ENCODE results near the gene BCKDHA. TPM values are rescaled to one million over a fixed set of nuclear protein-coding genes. Genes with fewer than 3 reads are reported as not detected.

BCKDHA gene
- total and polyA plus RNA-seq, 2 donors (not counting 3 experiments of a cell fraction or from before 2014, with no cell fraction given) = 16.5 to 50.4 TPM

DNA sequence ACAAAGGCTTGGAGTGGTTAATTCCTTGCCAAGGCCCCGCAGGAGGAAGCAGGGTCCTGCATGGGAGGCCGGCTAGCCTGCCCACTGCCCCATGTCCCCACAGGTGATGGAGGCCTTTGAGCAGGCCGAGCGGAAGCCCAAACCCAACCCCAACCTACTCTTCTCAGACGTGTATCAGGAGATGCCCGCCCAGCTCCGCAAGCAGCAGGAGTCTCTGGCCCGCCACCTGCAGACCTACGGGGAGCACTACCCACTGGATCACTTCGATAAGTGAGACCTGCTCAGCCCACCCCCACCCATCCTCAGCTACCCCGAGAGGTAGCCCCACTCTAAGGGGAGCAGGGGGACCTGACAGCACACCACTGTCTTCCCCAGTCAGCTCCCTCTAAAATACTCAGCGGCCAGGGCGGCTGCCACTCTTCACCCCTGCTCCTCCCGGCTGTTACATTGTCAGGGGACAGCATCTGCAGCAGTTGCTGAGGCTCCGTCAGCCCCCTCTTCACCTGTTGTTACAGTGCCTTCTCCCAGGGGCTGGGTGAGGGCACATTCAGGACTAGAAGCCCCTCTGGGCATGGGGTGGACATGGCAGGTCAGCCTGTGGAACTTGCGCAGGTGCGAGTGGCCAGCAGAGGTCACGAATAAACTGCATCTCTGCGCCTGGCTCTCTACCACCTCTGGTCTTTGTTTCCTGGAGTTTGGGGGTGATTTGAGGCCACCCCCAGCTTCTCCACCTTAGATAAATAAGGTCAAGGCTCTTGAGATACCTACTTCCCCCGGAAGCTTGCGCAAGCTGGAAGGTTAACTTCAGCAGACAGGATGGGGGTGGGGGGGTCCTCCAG, 26.9 kb downstream of the BCKDHA start:
- ChIA-PET CTCF (interaction anchor here (1.2 kb wide), 1 partner anchor 17 kb away, joined by 3 read pairs; no protein-coding TSS in a partner anchor), POLR2A (no interaction called here)
- dilution Hi-C loops (cut with MboI; ENCODE audit: extremely low pct_ligation_motif_present, low sequenced_read_pairs) (no loop called here), intact Hi-C loops (cut with micrococcal nuclease) (no loop called here)
- Histone ChIP-seq H2AFZ (ENCODE audit: low read depth, low read length) (no peak overlapping the region), H3K4me2 (ENCODE audit: insufficient read depth, low read length) (no peak overlapping the region), H3K27me3 (ENCODE audit: control insufficient read depth in 2 of 2, insufficient read depth in 2 of 2, low read length in 2 of 2) (no peaks in the 10 kb centered on the region), H3K9ac (replicated peaks; ENCODE audit: extremely low read depth, insufficient read depth, low read length) (no peak overlapping the region), H3K9me1 (replicated peaks; ENCODE audit: control insufficient read depth, extremely low read depth, insufficient read depth, low read length) (no peaks in the 10 kb centered on the region), H3K27ac (ENCODE audit: insufficient read depth, low read depth, low read length) (no peak overlapping the region), H3K79me2 (ENCODE audit: control insufficient read depth, insufficient read depth, low read length) (peaks cover 5% of the 10 kb centered on the region), H3K4me3 (replicated peaks in 1 of 3; ENCODE audit: insufficient read depth in 1 of 3, low read depth in 1 of 3, low read length in 3 of 3) (no peak overlapping the region), H3K9me3 (replicated peaks; ENCODE audit: control insufficient read depth, insufficient read depth, low read length) (no peaks in the 10 kb centered on the region), H3K4me1 (ENCODE audit: control insufficient read depth, extremely low read depth, insufficient read depth, low read length) (peaks cover 25% of the 10 kb centered on the region), H4K20me1 (replicated peaks; ENCODE audit: control insufficient read depth, extremely low read depth, insufficient read depth, low read length) (no peaks in the 10 kb centered on the region), H3K36me3 (ENCODE audit: control insufficient read depth in 2 of 2, extremely low read depth in 1 of 2, insufficient read depth in 2 of 2, low read length in 2 of 2) (peaks cover 0 to 31% of the 10 kb centered on the region in 2 experiments)
- FAIRE-seq (no peak), DNase-seq (ENCODE audit: low read depth, low spot score) (no peak)
- no TSS peak for BruUV-seq (replicated peaks)
- TF ChIP-seq POLR2AphosphoS5 (IDR thresholded peaks at IDR 0.05; ENCODE audit: insufficient read depth, low read depth, low read length) (no peak), FOS (IDR thresholded peaks at IDR 0.05; ENCODE audit: borderline replicate concordance, insufficient read depth, low read length) (no peak), EZH2 (IDR thresholded peaks at IDR 0.05; ENCODE audit: borderline replicate concordance, low read depth, low read length, severe bottlenecking) (no peak), MYC (IDR thresholded peaks at IDR 0.05; ENCODE audit: low read depth, low read length) (no peak), GATA2 (IDR thresholded peaks at IDR 0.05; ENCODE audit: insufficient read depth, insufficient read length, low read depth, low read length) (no peak), POLR2A (IDR thresholded peaks at IDR 0.05; ENCODE audit: low read depth, low read length) (no peak), JUN (IDR thresholded peaks at IDR 0.05; ENCODE audit: borderline replicate concordance, insufficient read depth, insufficient read length, low read depth) (no peak)
- TF ChIP-seq, protein P1, sequence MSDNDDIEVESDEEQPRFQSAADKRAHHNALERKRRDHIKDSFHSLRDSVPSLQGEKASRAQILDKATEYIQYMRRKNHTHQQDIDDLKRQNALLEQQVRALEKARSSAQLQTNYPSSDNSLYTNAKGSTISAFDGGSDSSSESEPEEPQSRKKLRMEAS (IDR thresholded peaks at IDR 0.05; ENCODE audit: insufficient read depth, insufficient read length) = no peak
- TF ChIP-seq, protein P2, sequence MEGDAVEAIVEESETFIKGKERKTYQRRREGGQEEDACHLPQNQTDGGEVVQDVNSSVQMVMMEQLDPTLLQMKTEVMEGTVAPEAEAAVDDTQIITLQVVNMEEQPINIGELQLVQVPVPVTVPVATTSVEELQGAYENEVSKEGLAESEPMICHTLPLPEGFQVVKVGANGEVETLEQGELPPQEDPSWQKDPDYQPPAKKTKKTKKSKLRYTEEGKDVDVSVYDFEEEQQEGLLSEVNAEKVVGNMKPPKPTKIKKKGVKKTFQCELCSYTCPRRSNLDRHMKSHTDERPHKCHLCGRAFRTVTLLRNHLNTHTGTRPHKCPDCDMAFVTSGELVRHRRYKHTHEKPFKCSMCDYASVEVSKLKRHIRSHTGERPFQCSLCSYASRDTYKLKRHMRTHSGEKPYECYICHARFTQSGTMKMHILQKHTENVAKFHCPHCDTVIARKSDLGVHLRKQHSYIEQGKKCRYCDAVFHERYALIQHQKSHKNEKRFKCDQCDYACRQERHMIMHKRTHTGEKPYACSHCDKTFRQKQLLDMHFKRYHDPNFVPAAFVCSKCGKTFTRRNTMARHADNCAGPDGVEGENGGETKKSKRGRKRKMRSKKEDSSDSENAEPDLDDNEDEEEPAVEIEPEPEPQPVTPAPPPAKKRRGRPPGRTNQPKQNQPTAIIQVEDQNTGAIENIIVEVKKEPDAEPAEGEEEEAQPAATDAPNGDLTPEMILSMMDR (IDR thresholded peaks at IDR 0.05; ENCODE audit: extremely low read depth in 1 of 2, insufficient read depth in 1 of 2, low read depth in 1 of 2, low read length in 2 of 2) = no peak

All from endothelial cell of umbilical vein (primary cell).